ENCODE results near the gene GPR149. TPM values are rescaled to one million over a fixed set of nuclear protein-coding genes. Genes with fewer than 3 reads are reported as not detected.

Gene GPR149
- polyA plus RNA-seq, 1 donor from 2014 or later, result 10.7 TPM

DNA sequence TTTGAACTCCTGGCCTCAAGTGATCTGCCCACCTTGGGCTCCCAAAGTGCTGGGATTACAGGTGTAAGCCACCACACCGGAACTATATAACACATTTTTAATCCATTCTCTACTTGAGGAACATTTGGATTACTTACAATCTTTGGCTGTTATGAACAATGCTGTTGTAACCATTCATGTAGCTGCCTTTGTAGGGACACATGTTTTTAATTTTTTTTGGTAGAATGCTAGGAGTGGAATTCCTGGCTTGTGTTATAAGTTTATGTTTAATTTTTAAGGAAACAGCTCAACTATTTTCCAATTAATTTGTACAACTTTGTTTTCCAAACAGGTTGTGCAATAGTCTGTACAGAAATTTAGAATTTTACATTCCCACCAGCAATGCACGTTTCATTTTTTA, 51.7 kb downstream of the GPR149 start:
- Histone ChIP-seq H4K20me1 (ENCODE audit: insufficient read depth) (no peaks in the 10 kb centered on the region), H2AFZ (ENCODE audit: low read depth, low read length) (no peak overlapping the region), H3F3A (ENCODE audit: insufficient read depth, low read length, poor library complexity, severe bottlenecking) (no peaks in the 10 kb centered on the region), H3K9ac (ENCODE audit: low read length) (no peak overlapping the region), H3K27me3 (ENCODE audit: insufficient read depth, low read depth, low read length) (no peaks in the 10 kb centered on the region), H3K9me3 (ENCODE audit: low read length) (no peaks in the 10 kb centered on the region), H3K9me2 (ENCODE audit: insufficient read depth, low read length) (no peaks in the 10 kb centered on the region), H3K27ac (ENCODE audit: low read length) (no peak overlapping the region), H3K79me2 (replicated peaks; ENCODE audit: insufficient read depth, low read length) (no peaks in the 10 kb centered on the region), H3K4me3 (ENCODE audit: low read length) (no peak overlapping the region), H3K4me2 (ENCODE audit: low read length) (no peak overlapping the region), H3K36me3 (ENCODE audit: insufficient read depth, low read length) (no peaks in the 10 kb centered on the region)
- TF ChIP-seq SMC3 (conservative IDR thresholded peaks at IDR 0.05; ENCODE audit: poor library complexity), result no peak
- TF ChIP-seq, protein P1, sequence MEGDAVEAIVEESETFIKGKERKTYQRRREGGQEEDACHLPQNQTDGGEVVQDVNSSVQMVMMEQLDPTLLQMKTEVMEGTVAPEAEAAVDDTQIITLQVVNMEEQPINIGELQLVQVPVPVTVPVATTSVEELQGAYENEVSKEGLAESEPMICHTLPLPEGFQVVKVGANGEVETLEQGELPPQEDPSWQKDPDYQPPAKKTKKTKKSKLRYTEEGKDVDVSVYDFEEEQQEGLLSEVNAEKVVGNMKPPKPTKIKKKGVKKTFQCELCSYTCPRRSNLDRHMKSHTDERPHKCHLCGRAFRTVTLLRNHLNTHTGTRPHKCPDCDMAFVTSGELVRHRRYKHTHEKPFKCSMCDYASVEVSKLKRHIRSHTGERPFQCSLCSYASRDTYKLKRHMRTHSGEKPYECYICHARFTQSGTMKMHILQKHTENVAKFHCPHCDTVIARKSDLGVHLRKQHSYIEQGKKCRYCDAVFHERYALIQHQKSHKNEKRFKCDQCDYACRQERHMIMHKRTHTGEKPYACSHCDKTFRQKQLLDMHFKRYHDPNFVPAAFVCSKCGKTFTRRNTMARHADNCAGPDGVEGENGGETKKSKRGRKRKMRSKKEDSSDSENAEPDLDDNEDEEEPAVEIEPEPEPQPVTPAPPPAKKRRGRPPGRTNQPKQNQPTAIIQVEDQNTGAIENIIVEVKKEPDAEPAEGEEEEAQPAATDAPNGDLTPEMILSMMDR (IDR thresholded peaks at IDR 0.05; ENCODE audit: poor library complexity, severe bottlenecking), result no peak
- no peak for TF ChIP-seq TAF1 (IDR thresholded peaks at IDR 0.05; ENCODE audit: low read depth)
- no peak for TF ChIP-seq EZH2 (IDR thresholded peaks at IDR 0.05; ENCODE audit: borderline replicate concordance, insufficient read depth, low read length, poor library complexity, severe bottlenecking)
- TF ChIP-seq, protein P2, sequence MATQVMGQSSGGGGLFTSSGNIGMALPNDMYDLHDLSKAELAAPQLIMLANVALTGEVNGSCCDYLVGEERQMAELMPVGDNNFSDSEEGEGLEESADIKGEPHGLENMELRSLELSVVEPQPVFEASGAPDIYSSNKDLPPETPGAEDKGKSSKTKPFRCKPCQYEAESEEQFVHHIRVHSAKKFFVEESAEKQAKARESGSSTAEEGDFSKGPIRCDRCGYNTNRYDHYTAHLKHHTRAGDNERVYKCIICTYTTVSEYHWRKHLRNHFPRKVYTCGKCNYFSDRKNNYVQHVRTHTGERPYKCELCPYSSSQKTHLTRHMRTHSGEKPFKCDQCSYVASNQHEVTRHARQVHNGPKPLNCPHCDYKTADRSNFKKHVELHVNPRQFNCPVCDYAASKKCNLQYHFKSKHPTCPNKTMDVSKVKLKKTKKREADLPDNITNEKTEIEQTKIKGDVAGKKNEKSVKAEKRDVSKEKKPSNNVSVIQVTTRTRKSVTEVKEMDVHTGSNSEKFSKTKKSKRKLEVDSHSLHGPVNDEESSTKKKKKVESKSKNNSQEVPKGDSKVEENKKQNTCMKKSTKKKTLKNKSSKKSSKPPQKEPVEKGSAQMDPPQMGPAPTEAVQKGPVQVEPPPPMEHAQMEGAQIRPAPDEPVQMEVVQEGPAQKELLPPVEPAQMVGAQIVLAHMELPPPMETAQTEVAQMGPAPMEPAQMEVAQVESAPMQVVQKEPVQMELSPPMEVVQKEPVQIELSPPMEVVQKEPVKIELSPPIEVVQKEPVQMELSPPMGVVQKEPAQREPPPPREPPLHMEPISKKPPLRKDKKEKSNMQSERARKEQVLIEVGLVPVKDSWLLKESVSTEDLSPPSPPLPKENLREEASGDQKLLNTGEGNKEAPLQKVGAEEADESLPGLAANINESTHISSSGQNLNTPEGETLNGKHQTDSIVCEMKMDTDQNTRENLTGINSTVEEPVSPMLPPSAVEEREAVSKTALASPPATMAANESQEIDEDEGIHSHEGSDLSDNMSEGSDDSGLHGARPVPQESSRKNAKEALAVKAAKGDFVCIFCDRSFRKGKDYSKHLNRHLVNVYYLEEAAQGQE (IDR thresholded peaks at IDR 0.05; ENCODE audit: borderline replicate concordance), result no peak
- no peak for TF ChIP-seq RAD21 (conservative IDR thresholded peaks at IDR 0.05)
- no peak for TF ChIP-seq EP300 (conservative IDR thresholded peaks at IDR 0.05; ENCODE audit: poor library complexity, severe bottlenecking)
- no peak for TF ChIP-seq MXI1 (conservative IDR thresholded peaks at IDR 0.05; ENCODE audit: poor library complexity, severe bottlenecking)
- TF ChIP-seq POLR2AphosphoS5 (IDR thresholded peaks at IDR 0.05), result no peak

DNA sequence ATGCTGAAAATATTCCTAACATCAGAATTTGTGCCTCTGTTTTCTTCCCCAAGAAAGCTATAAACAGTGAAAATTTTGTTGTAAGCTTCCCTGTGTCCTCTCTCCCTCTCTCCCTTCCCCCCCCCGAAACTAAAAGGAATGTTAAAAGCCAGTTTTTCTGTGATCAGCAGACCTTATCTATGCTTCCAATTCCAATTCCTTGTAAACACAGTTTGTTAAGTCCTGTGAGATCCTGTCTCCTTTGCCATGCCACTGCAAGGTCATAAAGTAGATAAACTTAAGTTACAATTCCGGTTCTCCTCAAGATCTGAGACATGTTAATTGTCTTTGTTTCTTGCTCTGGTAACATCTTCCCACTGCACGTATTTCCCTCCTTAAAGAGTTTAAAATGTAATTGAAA, 62.8 kb downstream of the GPR149 start:
- Histone ChIP-seq H3K27me3 (ENCODE audit: insufficient read depth, low read depth, low read length) (no peaks in the 10 kb centered on the region), H4K20me1 (ENCODE audit: insufficient read depth) (no peaks in the 10 kb centered on the region), H2AFZ (ENCODE audit: low read depth, low read length) (no peak overlapping the region), H3F3A (ENCODE audit: insufficient read depth, low read length, poor library complexity, severe bottlenecking) (no peaks in the 10 kb centered on the region), H3K9me3 (ENCODE audit: low read length) (no peaks in the 10 kb centered on the region), H3K9me2 (ENCODE audit: insufficient read depth, low read length) (no peaks in the 10 kb centered on the region), H3K27ac (ENCODE audit: low read length) (no peak overlapping the region), H3K4me3 (ENCODE audit: low read length) (no peak overlapping the region), H3K4me2 (ENCODE audit: low read length) (no peak overlapping the region), H3K9ac (ENCODE audit: low read length) (no peak overlapping the region), H3K79me2 (replicated peaks; ENCODE audit: insufficient read depth, low read length) (no peaks in the 10 kb centered on the region), H3K36me3 (ENCODE audit: insufficient read depth, low read length) (no peaks in the 10 kb centered on the region)
- TF ChIP-seq EZH2 (IDR thresholded peaks at IDR 0.05; ENCODE audit: borderline replicate concordance, insufficient read depth, low read length, poor library complexity, severe bottlenecking) (no peak), EP300 (conservative IDR thresholded peaks at IDR 0.05; ENCODE audit: poor library complexity, severe bottlenecking) (no peak), MXI1 (conservative IDR thresholded peaks at IDR 0.05; ENCODE audit: poor library complexity, severe bottlenecking) (no peak), RAD21 (conservative IDR thresholded peaks at IDR 0.05) (no peak), POLR2AphosphoS5 (IDR thresholded peaks at IDR 0.05) (no peak), TAF1 (IDR thresholded peaks at IDR 0.05; ENCODE audit: low read depth) (no peak), SMC3 (conservative IDR thresholded peaks at IDR 0.05; ENCODE audit: poor library complexity) (no peak)
- TF ChIP-seq, protein P2 (IDR thresholded peaks at IDR 0.05; ENCODE audit: borderline replicate concordance), result no peak
- TF ChIP-seq, protein P1 (IDR thresholded peaks at IDR 0.05; ENCODE audit: poor library complexity, severe bottlenecking), result no peak

Measured in neural cell (in vitro differentiated cells).